A204.1 (cell line): ENCODE measurements around the gene MGST2.

ENCODE experiments used
- FAIRE-seq: peaks from 2 replicates; lab custom pipeline; 2012; peaks lifted over from hg19 to GRCh38; lab: Jason Lieb, UNC

Gene MGST2

DNA sequence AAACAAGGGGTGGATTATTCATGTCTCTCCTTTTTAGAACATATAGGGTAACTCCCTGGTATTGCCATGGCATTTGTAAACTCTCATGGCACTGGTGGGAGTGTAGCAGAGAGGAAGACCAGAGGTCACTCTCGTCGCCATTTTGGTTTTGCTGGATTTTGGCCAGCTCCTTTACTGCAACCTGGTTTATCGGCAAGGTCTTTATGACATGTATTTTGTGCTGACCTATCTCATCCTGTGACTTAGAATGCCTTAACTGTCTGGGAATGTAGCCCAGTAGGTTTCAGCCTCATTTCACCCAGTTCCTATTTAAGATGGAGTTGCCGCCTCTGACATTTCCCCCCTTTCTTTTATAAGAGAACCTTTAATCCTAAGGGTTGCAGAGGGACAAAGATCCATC, 45.8 kb downstream of the MGST2 start:
- FAIRE-seq = no peak

DNA sequence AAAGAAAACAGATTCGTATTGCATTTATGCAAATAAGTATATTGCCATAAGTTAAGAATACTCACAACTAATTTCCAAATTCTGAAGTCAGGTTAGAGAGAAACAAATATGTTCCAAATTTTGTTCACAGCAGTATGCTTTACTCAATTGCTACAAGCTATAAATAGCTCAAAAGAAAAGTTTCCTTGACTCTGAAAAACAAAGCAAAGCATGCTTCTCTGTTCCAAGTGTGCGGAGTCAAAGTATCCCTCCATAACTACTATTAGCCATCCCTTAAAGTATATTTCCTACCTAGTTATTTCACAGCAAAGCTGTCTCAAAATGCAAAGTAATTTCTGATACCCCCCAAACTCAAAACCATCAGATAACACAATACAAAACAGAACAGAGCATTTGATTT, 47.3 kb downstream of the MGST2 start:
- FAIRE-seq = no peak

DNA sequence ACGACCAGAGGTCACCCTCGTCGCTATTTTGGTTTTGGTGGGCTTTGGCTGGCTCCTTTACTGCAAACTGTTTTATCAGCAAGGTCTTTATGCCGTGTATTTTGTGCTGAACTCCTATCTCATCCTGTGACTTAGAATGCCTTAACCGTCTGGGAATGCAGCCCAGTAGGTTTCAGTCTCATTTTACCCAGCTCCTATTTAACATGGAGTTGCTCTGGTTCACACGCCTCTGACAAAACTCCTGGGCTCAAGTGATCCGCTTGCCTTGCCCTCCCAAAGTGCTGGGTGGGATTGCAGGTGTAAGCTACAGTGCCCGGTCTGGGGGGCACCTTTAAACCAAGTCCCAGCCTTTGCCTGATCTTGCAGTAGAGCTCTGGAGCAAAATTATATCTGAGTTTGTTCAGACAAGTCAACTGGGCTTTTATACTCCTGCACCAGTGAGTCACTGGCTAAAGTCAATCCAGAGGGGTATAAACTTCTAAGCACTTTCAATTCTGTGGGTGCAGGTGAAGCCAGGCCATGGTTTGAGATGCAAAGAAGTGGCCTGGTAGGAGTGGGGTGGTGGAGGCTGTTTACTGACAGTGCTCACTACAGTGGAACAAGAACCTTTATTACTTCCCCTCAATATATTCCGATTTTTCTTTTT, 50.2 kb downstream of the MGST2 start:
- FAIRE-seq = no peak

DNA sequence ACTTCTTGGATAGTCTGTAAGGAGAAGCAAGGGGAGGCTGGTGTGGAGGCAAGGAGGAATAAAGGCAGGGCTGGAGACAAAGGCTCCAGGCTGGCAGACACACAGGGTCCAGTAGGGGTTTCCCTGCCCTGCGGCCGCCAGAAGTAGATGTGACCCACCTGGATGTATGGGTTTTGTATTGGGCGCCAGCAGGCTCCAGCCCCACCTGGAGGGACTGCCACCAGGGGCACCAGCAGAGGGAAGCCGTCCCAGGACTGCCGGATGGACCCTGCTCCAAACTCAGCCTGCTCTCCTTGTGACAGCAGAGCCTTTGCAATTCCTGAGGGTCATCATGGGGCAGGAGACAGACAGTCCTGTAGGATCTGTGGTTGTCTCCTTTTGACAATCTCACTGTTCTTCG, 52.7 kb downstream of the MGST2 start:
- FAIRE-seq = no peak

DNA sequence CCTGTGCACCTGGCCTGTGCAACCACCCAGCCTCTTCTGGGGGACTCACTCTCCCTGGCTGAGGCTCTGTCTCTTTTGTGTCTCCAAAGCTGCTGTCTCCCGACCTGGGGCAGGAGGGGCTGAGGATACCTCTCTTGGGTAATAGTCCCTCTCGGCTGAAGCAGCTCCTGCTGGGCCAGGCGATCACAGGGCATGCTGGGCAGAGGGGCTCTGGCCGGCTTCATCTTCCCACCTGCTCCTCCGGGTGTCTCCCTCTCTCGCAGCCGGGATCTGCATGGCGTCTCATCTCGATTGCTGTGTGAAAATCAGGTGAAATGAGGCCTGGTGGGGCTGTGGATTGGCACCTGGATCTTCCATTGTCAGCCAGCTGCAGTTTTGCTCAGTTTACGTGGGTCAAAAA, 53.2 kb downstream of the MGST2 start:
- FAIRE-seq = no peak

DNA sequence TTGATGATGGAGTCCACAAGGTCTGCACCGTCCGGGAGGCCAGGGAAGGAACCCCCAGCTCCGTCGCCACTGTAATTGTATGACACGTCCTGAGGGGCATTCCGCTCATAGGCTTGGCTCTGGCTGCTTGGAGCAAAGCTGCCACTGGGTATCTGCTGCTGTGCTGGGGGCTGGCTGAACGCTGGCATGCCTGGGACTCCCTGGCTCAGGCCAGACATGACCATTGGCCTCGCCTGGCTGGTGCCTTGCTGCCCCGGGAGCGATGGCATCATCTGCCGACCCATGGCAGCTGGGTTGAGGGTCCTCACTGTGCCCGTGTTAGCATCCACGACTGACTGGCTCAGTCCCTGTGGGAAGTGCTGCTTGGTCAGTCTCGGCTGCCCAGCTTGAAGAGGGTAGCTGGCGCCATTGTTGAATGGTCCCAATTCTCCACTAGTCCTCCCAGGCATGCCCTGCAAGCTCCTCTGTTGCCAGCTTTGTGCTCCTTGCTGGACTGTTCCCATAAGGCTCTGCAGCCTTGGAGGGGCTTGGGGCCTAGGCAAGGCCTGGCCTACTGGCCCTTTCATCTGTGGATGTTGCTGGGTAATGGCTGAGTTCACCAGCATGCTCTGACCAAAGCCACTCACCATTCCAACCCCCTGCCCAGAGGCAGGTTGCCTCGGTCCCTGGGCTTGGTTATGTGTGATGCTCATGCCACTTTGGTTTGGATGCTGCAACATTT, 53.9 kb downstream of the MGST2 start:
- FAIRE-seq = no peak

DNA sequence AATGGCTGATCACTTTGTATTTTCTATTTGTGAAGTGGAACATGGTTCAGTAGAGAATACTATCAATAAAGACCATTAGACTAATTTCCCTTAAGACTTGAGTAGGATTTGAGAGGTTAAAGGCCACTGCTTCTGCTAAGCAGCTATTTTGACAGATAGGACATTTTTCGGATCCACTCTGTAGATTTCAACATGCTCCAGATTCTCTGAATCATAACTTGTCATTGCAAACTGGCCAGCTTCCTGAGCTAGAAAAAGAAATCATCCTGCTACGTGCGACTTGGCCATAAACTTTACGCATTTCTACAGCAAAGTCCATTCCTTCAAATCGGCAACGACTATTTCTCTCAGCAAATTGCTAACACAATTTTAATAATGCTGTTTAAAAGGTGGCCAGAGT, 55.2 kb downstream of the MGST2 start:
- no peak for FAIRE-seq

DNA sequence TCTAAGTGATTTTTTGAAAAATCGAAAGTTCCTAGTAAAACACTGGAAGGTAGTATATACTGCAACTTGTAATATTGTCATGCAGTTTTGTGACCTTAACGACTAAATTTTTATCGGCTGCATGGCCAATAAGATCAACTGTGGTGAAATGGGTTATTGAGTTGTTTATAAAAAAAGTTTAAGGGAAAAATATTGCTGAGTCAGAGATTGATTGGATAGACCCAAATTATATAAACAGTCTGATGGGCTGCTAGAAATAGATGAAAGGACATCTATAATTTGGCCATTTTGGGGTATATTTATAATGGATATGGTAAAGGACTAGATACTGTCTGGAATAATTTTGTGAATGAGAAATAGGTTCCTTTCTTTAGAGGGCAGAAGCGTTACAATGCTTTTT, 56.2 kb downstream of the MGST2 start:
- FAIRE-seq = no peak

DNA sequence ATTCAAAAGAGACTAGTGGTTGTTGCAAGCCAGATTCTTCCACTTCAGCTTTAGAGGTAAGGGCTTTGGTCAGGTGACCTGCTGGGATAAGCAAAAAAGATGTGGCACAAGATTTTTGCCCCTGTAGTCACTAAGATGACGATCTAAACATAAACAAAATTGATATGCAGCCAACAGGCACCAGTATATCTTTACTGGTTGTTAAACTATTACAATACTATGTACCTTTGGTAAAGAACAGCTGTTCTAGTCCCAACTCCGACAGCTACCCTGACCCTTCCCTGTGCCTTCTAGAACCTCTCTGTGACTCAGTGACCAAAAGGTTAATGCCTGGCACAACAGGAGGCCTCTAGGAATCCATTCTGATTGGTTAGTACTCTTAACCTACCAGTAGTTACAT, 59.6 kb downstream of the MGST2 start:
- no peak for FAIRE-seq

DNA sequence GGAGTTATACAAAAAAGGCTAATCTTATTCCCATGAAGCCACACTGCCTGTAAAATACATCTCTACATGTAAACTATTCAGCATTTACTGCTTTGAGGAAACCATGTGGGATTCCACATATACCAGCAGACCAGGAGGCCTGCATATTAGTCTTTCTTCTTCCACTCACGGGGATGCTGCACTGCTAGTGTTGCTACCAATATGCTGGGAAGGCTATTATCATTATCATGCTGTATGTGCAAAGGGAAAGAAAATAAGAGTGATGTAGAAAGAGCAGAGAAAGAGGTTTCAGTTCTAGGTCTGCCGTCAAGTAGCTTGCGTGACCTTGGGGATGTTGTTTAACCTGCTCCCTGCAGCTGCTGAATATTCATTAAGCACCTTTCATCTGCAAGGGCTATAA, 61.0 kb downstream of the MGST2 start:
- no peak for FAIRE-seq

DNA sequence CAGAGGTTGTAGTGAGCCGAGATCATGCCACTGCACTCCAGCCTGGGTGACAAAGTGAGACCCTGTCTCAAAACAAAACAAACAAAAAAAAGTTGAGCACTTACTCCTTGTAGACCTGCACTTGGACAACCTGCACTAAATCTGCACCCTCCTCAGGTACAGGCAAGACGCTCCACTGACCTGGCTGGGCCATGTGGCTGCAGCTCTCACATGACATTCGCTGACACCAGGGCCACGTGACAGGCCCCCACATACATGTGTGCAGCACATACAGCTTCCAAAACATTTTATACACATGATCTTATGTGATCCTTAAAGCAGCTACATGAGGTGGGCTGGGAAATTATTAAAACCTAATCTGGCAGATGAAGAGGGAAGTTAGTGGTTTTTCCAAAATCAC, 62.5 kb downstream of the MGST2 start:
- no peak for FAIRE-seq

DNA sequence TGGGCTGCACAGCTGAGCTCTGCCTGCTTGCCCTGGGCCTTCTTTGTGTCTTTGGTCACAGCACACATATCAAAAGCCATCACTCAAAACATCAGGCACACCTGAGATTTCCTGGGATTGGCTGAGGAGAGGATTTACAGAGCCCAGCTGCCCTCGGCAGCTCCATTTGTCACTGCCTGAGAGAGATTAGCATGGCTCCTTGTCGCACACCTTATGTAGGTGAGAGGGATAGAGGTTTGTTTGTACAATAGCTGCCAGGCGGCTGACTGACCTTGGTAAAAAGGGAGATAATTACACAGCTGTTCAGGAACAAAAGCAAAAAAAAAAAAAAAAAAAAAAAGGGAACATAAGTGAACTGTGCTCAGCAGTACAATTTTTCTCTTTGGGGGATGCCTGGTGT, 63.2 kb downstream of the MGST2 start:
- FAIRE-seq = no peak

DNA sequence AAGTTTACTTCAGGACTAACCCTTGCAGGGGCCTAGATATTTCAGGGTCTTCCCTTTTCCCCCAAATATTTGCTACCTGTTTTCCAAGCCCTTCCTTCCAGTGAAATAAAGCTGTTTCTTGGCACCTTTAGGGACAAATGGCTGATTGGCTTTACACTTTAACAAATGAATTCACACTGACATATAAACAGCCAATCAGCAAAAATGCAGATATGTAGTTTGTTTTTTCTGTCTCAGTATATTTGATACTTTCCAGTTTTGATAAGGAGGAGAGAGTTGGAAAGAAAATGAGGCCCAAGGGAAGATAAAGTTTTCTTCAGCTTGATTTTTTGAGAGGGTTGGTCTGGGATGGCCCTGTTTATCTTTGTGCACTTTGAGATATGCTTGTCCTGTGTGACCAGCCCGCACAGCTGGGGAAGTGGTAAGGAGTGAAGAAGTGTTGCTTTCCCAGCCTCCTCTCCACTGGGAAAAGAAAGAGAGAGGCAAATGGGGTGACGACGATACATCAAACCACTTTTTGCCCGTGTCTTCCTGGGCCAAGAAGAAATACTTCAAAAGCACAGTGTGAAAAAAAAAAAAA, 67.5 kb downstream of the MGST2 start:
- no peak for FAIRE-seq

DNA sequence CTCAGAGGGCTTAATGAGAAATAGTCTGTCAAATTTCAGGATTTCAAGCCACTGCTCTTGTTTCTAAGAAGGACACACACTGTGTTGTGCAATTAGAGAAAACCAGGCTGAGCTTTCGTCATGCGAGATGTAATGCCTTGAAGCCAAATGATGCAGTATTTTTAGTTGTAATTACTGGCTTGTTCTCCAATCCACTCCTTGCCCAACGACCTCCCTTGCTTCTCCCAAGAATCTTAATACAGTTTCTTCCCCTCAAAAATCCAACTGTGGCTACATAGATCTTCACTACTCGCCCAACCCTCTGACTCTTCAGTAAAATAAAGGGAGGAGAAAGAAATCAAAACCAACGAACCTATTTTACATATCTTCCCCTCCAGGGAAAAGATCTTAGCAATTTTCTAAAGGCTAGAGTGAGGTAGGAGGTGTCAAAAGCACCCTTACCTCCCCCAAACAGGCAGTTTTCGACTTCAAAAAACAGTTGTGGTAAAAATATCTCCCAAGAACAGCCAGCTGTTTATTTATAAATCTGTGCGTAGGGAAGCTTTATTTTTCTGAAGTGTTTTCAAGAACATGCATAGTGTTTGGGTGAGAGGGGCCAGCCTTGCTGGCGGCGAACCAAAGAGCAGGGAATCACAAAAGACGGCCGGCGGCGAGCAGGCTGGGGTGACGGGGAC, 68.7 kb downstream of the MGST2 start:
- FAIRE-seq = no peak

DNA sequence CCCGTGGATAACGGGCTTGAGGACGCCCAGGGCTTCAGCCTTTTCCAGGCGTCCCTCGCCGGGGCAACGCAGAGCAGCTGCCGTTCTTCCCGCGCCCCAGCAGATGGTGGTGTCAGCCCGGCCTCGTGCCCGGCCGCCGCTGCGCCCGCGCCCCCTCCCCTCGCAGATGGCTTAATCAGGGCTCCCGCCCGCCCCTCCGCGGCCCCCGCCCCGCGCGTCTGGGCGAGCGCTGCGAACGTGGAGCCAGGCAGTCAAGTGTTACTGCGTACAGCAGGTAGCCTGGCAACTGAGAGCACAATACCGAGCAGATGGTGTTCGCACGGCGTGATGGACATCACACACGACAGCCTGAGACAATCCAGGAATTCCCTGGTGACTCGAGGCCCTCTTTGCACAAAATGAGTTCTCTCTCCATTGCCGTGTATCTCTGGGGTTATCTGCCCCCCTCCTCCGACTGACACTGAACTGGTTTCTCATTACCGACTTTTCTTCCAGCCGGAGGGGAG, 69.3 kb downstream of the MGST2 start:
- FAIRE-seq = no peak

DNA sequence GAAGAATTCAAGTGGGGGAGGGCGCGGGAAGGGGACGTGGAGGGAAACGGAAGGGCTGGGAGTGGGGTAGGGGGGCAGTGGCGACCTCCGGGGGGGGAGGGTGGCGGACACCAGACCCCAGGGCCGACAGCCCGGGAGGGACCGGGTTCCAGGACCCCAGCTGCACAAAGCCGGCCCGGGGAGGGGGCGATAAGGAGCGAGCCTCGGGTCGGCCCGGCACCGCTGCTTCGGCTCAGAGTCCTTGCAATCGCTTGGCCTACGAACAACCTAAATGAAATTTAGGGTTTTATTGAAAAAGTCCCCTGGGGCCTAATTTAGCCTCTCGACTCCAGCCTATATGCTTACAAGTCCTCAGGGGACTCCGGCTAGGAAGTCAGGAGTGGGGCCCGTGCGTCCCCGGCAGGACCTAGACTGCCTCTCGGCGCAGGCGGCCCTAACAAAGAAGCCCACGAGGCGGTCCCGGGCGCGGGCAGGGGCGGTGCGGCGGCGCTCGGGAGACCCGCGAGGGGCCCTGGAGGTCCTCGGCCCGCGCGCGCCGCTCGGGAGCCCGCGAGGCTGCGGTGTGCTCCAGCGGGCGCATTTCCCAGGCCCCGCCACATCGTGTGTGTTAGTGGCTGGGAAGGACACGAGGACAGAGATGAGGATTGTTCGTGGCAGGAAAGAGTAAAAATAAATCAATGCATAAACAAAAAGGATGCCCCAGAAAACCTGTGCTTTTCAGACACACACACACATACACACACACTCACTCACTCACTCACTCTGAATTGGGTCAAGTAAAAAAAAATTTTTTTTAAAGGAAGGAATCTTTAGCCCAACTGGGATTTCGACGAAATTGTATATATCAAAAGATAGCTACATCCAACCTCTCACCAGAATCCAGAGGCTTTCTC, 70.0 kb downstream of the MGST2 start:
- FAIRE-seq = no peak

DNA sequence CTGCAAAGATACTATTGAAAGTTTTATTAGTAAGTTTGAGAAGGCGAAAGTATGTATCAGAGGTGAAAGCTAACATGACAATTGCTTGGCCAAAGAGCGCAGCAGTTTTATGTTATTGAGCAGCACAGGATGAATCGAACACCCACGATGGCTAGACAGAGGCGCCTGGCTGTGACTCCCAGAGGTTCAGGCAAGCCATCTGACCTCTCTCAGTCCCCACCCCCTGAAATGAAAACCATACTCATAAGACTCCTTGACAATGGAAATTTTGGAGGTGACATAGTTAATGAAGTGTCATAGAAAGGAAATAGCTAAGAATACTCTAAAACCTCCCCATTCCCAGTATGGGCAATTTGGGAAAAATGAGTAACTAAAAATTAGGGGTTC, 70.6 kb downstream of the MGST2 start:
- no peak for FAIRE-seq

DNA sequence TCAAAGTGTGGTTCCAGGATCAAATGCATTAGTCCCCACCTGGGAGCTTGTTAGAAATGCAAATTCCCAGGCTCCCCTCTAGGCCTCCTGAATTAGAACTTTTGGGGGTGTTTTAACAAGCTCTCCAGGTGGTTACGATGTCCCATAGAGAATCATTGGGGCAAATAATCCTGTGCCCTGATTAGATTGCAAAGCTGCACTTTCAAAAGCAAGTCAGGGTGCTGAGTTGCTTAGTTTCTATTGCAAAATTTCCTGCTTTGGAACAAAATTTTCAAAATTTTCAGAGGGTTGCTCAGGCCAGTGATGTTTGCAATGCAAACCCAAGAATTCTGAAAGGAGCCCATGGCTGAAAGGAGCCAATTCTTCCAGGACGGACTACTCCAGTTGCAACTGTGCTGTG, 71.0 kb downstream of the MGST2 start:
- no peak for FAIRE-seq

DNA sequence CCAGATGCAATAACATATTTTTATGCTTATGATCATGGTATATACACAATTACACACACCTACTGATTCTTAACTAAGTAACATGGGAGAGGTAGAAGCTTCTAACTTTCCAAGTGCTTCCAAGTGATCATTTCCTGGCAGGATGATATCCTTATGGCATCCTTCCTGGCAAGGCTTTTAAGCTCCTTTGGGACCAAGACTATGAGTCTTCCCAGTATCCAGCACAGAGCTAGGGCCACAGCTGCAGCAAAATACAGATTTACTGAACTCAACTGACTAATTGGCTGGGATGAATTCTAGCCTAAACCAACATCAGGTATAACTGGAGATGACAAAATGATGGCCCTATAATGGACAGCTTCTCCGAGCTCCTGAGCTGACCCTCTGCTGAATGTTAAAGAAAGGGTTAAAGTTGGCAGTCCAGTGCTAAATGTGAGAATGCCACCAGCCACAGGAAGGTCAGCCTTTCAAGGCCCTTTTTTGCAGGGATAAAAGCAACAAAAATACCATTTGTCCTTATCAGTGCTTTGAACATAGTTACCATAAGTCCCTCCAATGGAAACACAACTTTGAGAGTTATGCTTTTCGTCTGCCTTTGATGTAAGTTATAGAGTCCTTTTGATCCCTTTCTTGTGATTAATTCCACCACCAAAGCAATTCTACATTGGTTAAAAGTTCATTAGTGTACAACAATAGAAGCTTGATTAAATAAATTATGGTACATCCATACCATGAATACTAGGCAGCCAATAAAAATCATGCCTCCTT, 73.4 kb downstream of the MGST2 start:
- FAIRE-seq = no peak

DNA sequence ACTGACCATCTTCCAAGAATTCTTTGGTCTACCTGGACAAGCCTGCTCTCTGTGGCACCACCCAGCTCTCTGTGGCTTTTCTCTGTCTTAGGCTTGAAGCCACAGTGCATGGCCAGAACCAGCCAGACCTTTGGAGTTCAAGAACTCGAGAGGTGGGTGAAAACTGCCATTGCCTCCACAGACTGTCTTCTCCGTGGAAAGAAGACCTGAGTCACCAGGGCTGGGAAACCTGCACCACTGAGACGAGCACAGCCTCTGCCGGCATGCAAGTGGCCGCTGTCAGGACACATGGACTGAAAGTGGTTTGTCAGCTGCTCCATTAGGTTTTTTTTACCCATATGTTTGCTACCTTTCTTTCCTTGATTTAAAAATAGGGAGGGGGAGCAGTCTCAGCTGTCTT, 74.5 kb downstream of the MGST2 start:
- no peak for FAIRE-seq

DNA sequence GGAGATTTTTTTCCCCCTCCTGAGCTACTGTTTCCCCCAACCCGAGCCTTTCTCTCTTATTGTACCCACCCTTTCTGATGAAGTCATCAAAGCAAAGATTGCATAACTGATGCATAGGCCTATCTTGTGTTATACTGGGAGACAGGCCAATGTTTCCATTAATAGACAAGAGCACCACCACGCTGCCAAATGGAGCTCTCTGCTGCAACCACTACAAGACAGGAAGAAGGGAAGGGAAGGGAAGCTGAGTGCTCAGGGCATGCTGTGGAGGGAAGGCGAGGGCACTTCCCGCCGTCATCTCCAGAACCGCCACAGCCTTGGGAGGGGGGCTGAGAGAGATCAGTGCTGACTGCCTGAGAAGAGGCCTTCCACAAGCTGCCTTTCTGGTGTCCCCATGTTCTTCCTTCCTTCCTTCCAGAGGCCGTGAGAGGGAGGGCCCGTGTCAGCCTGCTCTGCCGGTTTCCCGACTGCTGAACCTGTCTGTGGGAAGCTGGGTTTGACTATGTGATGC, 75.0 kb downstream of the MGST2 start:
- no peak for FAIRE-seq
